BE2C (cell line): ENCODE results near the gene ANKRD13B.

Source experiments
- DNase-seq: peaks from one replicate; pipeline ENCODE4 v3.0.0-alpha.2; 2020
- H3K27me3 ChIP-seq: fragments of 250-450 bp; sonication (Bioruptor Pico); 2 replicates; pipeline ENCODE4 v1.5.1; 2020; ENCODE audit warnings: mild to moderate bottlenecking
- H3K36me3 ChIP-seq: fragments of 250-450 bp; sonication (Bioruptor Pico); 2 replicates; pipeline ENCODE4 v1.5.1; 2020; ENCODE audit warnings: mild to moderate bottlenecking
- H3K4me1 ChIP-seq: fragments of 250-450 bp; sonication (Bioruptor Pico); 2 replicates; pipeline ENCODE4 v1.5.1; 2020
- H3K4me3 ChIP-seq: 2 replicates; pipeline ENCODE4 v1.5.1; 2011; ENCODE audit warnings: low read depth, low read length
- H3K9me3 ChIP-seq: fragments of 250-450 bp; sonication (Bioruptor Pico); 2 replicates; pipeline ENCODE4 v1.5.1; 2020
- CTCF ChIP-seq: IDR thresholded peaks from 2 replicates; pipeline ENCODE4 v1.5.1; 2012; ENCODE audit warnings: mild to moderate bottlenecking, low read depth, low read length

The ANKRD13B gene

DNA sequence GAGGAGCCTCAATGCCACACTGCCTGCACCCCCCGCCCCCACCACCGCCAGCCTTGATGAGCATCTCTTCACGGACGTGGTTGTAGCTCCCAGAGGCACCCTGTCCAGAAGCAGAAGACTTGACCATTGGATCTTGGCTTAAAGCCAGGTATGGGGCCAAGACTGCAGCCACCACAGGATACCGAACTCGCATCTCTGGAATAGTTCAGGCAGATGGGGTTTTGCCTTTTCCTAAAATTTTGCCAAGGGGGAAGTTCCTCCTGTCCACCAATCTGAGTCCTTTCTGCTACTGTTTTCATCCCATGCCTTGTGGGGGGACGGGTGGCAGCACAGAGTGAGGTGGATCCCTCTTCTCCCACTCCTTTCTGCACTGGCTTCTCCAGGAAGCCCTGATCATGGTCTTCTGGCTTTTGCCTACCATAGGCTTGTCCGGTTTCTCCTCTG, 28.8 kb downstream of the ANKRD13B start:
- H3K4me1 ChIP-seq: peaks cover 15% of the 10 kb centered on the region
- no peaks in the 10 kb centered on the region for H3K36me3 ChIP-seq
- no peak for DNase-seq
- no peak for TF ChIP-seq CTCF
- H3K27me3 ChIP-seq: no peaks in the 10 kb centered on the region
- peak overlapping the region; percentile 69 for H3K4me3 ChIP-seq
- no peaks in the 10 kb centered on the region for H3K9me3 ChIP-seq

GRCh38 chr17:29622337-29623282, 29.7 kb downstream of the ANKRD13B start, which contains the start of gene CORO6:
TSS of gene CORO6 (minus strand) at chr17:29622912. CDS start at chr17:29621421, 1,491 bp downstream.
- TF ChIP-seq CTCF: no peak
- Histone ChIP-seq H3K27me3 (no peaks in the 10 kb centered on the region), H3K36me3 (no peaks in the 10 kb centered on the region), H3K4me3 (peak within 1 kb of the TSS; percentile 69), H3K9me3 (no peaks in the 10 kb centered on the region), H3K4me1 (peaks cover 15% of the 10 kb centered on the region)
- peak; percentile 75 for DNase-seq

DNA sequence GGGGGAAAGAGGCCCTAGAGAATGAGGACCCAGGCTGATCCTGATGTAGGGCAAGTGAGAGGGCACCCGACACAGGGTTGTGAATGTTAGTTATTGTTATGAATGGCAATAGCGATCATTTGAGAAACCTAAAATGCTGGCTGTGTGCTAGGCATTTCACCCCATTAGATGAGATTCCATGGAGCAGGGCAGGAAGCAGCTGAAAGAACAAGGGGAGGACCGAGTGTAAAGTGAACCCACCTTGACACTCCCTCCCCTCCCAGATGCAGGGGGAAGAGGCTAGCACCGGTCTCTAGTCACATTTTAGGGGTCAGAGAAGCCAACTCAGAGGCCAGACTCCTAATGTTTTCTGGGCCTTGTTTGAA, 30.3 kb downstream of the ANKRD13B start:
- Histone ChIP-seq H3K4me3 (peak overlapping the region; percentile 69), H3K27me3 (no peaks in the 10 kb centered on the region)
- no peak for DNase-seq

GRCh38 chr17:29624586-29624985, 31.7 kb downstream of the ANKRD13B start:
- Histone ChIP-seq H3K27me3 (no peaks in the 10 kb centered on the region), H3K4me3 (no peak overlapping the region), H3K9me3 (no peaks in the 10 kb centered on the region), H3K36me3 (peaks cover 7% of the 10 kb centered on the region; the same call in 1 of the 2 replicates), H3K4me1 (peaks cover 15% of the 10 kb centered on the region)
- no peak for TF ChIP-seq CTCF
- no peak for DNase-seq

More for the DNA sequence above, 30.3 kb downstream of the ANKRD13B start:
- H3K9me3 ChIP-seq: no peaks in the 10 kb centered on the region
- no peak for TF ChIP-seq CTCF
- H3K4me1 ChIP-seq: peaks cover 15% of the 10 kb centered on the region
- H3K36me3 ChIP-seq: no peaks in the 10 kb centered on the region

DNA sequence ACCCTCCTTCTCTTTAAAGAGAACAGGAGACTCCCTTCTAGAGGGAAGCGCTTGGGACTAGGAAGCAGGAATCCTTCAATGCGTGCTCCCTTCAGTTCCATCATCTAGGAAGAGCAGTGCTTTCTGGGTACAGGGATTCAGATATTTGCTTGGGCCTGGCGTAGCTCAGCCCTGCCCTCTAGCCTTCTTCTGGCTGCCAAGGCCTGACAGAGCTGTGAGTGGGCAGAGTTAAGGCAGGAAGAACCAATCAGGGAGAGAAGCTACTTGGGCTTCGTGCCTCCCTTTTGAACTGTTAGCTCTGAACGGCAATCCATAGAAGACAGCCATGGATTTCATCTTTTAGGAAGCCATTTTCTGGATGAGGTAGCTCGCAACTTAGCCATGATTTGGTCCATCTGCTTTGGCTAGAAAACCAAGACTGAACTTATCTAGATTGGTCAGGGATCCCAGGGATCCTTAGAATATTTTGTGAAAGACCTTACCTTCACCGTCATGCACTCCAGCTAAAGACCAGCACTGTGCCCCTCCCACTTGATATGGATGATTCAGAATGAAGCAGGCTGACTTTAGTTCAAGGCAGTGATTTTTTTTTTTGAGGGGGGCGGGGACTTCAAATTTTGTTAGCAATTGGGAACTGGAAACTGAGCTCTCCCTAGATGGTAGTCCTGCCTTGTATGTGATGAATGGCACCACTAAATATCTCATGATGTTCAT, 32.3 kb downstream of the ANKRD13B start:
- Histone ChIP-seq H3K36me3 (peaks cover 7% of the 10 kb centered on the region; the same call in 1 of the 2 replicates), H3K9me3 (no peaks in the 10 kb centered on the region), H3K27me3 (no peaks in the 10 kb centered on the region), H3K4me1 (peaks cover 15% of the 10 kb centered on the region), H3K4me3 (no peak overlapping the region)
- peak; percentile 10; the same call in 1 of the 2 replicates for TF ChIP-seq CTCF
- peak; percentile 67 for DNase-seq

- Histone ChIP-seq H3K36me3 (peaks cover 25% of the 10 kb centered on the region), H3K9me3 (no peaks in the 10 kb centered on the region), H3K4me1 (peaks cover 14% of the 10 kb centered on the region), H3K4me3 (no peak overlapping the region), H3K27me3 (no peaks in the 10 kb centered on the region)
- no peak for DNase-seq
- TF ChIP-seq CTCF: no peak
These were observed 35.0 kb downstream of the ANKRD13B start for GRCh38 chr17:29627951-29628350.
